ENCODE data around the gene USP27X. TPM values are rescaled to one million over a fixed set of nuclear protein-coding genes. Genes with fewer than 3 reads are reported as not detected.

Gene USP27X
- total RNA-seq, 3 donors from 2014 or later = 1.3 to 4.5 (median 1.4) TPM

DNA sequence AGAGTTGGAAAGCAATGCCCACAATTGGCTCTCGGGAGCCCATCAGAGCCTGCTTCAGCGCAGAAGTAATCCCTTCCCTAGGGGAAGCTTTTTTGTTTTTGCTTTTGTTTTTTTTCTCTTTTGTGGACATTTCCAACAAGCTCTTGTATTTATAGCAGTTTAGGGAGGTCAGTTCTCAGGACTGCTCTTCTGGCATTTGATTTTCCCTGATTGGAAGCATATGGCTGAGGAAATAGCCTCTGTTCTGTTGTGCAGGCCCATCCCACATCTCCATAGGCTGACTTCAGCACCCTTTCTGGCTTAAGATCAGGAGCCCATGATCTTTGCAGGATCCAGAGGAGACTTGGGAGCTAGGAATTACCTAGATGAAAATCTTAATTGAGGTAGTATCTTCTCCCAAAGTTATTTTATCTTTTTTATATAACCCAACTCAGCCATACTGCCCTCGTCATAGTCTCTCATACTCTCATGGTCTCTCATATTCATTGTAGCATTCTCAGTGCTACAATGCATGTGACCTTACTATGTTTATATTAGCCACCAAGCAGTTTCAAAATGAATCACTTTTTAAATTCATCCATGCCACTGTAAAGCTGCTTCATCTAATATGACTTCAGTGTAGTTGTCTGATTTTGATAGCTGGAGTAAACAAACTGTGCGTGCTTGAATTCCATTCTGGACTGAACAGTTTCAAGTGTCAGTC is 33.4 kb upstream of the USP27X start:
- TF ChIP-seq, protein P1, sequence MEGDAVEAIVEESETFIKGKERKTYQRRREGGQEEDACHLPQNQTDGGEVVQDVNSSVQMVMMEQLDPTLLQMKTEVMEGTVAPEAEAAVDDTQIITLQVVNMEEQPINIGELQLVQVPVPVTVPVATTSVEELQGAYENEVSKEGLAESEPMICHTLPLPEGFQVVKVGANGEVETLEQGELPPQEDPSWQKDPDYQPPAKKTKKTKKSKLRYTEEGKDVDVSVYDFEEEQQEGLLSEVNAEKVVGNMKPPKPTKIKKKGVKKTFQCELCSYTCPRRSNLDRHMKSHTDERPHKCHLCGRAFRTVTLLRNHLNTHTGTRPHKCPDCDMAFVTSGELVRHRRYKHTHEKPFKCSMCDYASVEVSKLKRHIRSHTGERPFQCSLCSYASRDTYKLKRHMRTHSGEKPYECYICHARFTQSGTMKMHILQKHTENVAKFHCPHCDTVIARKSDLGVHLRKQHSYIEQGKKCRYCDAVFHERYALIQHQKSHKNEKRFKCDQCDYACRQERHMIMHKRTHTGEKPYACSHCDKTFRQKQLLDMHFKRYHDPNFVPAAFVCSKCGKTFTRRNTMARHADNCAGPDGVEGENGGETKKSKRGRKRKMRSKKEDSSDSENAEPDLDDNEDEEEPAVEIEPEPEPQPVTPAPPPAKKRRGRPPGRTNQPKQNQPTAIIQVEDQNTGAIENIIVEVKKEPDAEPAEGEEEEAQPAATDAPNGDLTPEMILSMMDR (IDR thresholded peaks at IDR 0.05) = no peak
- no peaks in the 10 kb centered on the region for H3K4me1 ChIP-seq (ENCODE audit: low read depth)
- H3K4me3 ChIP-seq = no peak overlapping the region
- no peaks in the 10 kb centered on the region for H3K36me3 ChIP-seq (ENCODE audit: low read depth)
- DNase-seq (no peak), ATAC-seq (no peak)
- no peaks in the 10 kb centered on the region for H3K9me3 ChIP-seq
- intact Hi-C loops (cut with DNase I, micrococcal nuclease) = no loop called here

DNA sequence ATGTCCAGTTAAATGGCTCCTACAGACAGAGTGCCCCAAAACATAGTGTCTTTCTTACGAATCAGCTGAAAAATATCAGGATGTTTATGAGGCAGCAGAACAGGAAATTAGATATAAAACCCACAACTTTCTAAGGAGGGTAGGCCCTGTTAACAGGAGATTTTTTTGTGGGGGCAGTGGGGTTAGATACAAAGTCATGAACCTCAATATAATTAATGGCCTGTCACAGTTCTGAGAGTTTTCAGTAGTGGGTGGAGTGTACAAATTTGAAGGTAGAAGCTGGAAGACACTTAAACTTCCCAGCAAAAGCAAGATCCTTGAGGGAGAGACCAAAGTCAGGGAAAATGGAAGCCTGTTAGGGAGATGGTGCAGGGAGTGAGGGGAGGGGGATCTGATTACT is 32.8 kb upstream of the USP27X start:
- no peaks in the 10 kb centered on the region for H3K36me3 ChIP-seq (ENCODE audit: low read depth)
- no peaks in the 10 kb centered on the region for H3K9me3 ChIP-seq
- intact Hi-C loops (cut with DNase I, micrococcal nuclease) = no loop called here
- TF ChIP-seq, protein P1 (IDR thresholded peaks at IDR 0.05) = no peak
- no peak overlapping the region for H3K4me3 ChIP-seq
- ATAC-seq (no peak), DNase-seq (no peak)
- H3K4me1 ChIP-seq (ENCODE audit: low read depth) = no peaks in the 10 kb centered on the region

DNA sequence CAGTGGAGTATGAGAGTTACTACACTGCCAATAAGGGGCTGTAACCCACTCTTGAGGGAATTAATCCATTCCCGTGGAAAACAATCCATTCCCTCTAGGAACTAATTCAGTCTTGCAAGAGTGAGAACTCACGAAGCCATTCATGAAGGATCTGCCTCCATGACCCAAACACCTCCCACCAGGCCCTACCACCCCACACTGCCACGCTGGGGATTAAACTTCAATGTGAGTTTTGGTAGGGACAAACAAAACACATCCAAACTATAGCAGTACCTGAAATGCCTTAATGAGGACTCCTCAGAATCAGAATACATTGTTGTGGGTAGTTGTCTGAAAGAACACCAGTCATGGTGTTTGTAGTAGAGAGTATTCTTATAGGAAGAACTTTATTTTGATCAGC is 31.0 kb upstream of the USP27X start:
- no peak overlapping the region for H3K4me3 ChIP-seq
- H3K4me1 ChIP-seq (ENCODE audit: low read depth) = no peaks in the 10 kb centered on the region
- no peaks in the 10 kb centered on the region for H3K9me3 ChIP-seq
- TF ChIP-seq, protein P1 (IDR thresholded peaks at IDR 0.05) = no peak
- H3K36me3 ChIP-seq (ENCODE audit: low read depth) = no peaks in the 10 kb centered on the region
- intact Hi-C loops (cut with DNase I, micrococcal nuclease) = no loop called here
- no peak for ATAC-seq
- DNase-seq = no peak

DNA sequence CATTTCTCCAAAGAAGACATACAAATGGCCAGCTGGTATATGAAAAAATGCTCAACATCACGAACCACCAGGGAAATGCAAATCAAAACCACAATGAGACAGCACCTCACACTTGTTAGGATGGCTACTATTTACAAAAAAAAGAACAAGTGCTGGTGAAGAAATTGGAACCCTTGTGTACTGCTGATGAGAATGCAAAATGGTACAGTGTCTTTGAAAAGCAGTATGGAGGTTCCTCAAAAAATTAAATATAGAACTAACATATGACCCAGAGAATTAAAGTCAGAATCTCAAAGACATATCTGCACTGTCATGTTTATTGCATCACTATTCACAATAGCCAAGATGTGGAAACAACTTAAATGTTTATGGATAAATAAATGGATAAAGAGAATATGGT is 29.3 kb upstream of the USP27X start:
- Histone ChIP-seq H3K4me3 (no peak overlapping the region), H3K4me1 (ENCODE audit: low read depth) (no peaks in the 10 kb centered on the region), H3K9me3 (no peaks in the 10 kb centered on the region), H3K36me3 (ENCODE audit: low read depth) (no peaks in the 10 kb centered on the region)
- ATAC-seq (no peak), DNase-seq (no peak)
- intact Hi-C loops (cut with DNase I, micrococcal nuclease) = no loop called here
- TF ChIP-seq, protein P1 (IDR thresholded peaks at IDR 0.05) = no peak

DNA sequence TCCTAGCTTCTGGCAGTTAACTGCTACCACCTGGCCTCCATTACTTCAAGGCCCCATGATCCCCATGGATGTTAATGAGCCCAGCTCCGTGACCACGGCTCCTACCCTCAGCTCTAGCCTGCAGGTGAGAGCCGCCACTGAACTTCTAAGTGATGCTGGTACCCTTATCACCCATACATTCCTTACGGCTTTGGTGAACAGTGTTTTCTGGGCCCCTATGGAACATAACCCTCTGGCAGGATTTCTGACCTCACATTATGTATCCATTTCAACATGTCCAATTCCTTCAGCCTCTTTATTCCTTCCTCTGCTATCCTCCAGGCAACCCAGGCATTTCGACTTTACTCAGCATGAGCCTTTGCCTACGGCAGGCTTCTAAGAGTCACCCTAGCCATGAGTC is 25.6 kb upstream of the USP27X start:
- Histone ChIP-seq H3K9me3 (no peaks in the 10 kb centered on the region), H3K4me1 (ENCODE audit: low read depth) (no peaks in the 10 kb centered on the region), H3K4me3 (no peak overlapping the region), H3K36me3 (ENCODE audit: low read depth) (no peaks in the 10 kb centered on the region)
- intact Hi-C loops (cut with DNase I, micrococcal nuclease) = no loop called here
- TF ChIP-seq, protein P1 (IDR thresholded peaks at IDR 0.05) = no peak
- ATAC-seq (no peak), DNase-seq (no peak)

DNA sequence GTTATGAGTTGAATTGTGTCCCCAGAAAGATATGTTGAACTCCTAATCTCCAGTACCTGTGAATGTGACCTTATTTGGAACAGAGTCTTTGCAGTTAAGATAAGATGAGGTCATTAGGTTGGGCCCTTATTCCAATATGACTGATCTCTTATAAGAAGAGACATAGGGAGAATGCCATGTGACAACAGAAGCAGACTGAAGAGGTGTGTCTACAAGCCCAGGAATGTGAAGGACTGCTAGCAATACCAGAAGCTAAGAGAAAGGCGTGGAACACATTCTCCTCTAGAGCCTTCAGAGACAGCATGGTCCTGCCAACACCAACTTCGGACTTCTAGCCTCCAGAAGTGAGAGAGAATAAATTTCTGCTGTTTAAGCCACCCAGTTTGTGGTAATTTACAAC is 22.5 kb upstream of the USP27X start:
- Histone ChIP-seq H3K9me3 (no peaks in the 10 kb centered on the region), H3K4me3 (no peak overlapping the region), H3K4me1 (ENCODE audit: low read depth) (no peaks in the 10 kb centered on the region), H3K36me3 (ENCODE audit: low read depth) (no peaks in the 10 kb centered on the region)
- intact Hi-C loops (cut with DNase I, micrococcal nuclease) = no loop called here
- TF ChIP-seq, protein P1 (IDR thresholded peaks at IDR 0.05) = no peak
- ATAC-seq (no peak), DNase-seq (no peak)

Measured in mucosa of descending colon (tissue), 3 donors.